HepG2 (cell line): ENCODE measurements around the gene CYTH2. TPM values are rescaled to one million over a fixed set of nuclear protein-coding genes. Genes with fewer than 3 reads are reported as not detected.
A peak's percentile ranks its signal among the peaks of the same experiment; 100 is the strongest.

Experiments used
- DPF2 ChIP-seq: sonication (generic); formaldehyde crosslinking; IDR thresholded peaks from 2 replicates; pipeline ENCODE4 v1.4.0; 2020; ENCODE audit warnings: mild to moderate bottlenecking, low read depth, missing genetic modification reagents, borderline replicate concordance
- GFI1 ChIP-seq: sonication (generic); formaldehyde crosslinking; IDR thresholded peaks from 2 replicates; pipeline ENCODE4 v1.5.0; 2020; ENCODE audit warnings: missing genetic modification reagents, mild to moderate bottlenecking, borderline replicate concordance
- GTF3A ChIP-seq: sonication (generic); formaldehyde crosslinking; conservative IDR thresholded peaks from 2 replicates; pipeline ENCODE4 v1.4.0; 2020; ENCODE audit warnings: mild to moderate bottlenecking, missing genetic modification reagents
- KDM1A ChIP-seq: IDR thresholded peaks from 2 replicates; pipeline ENCODE4 v1.6.1; 2016; ENCODE audit warnings: missing compliant biosample characterization
- NKX3-1 ChIP-seq: sonication (generic); formaldehyde crosslinking; IDR thresholded peaks from 2 replicates; pipeline ENCODE4 v1.5.0; 2020; ENCODE audit warnings: missing genetic modification reagents
- RFX5 ChIP-seq: IDR thresholded peaks from 2 replicates; pipeline ENCODE4 v1.6.1; 2011; ENCODE audit warnings: low read depth, low read length, improper control_type of control experiment
- RNF2 ChIP-seq: fragments of 450-650 bp; conservative IDR thresholded peaks from 2 replicates; pipeline ENCODE4 v1.6.1; 2016; ENCODE audit warnings: low read depth
- TAF15 ChIP-seq: fragments of 200-400 bp; formaldehyde crosslinking; IDR thresholded peaks from one replicate; pipeline ENCODE4 v1.6.1; 2018; ENCODE audit warnings: mild to moderate bottlenecking, low read depth, low read length; ENCODE audit not compliant: poor library complexity, severe bottlenecking
- WIZ ChIP-seq: sonication (generic); formaldehyde crosslinking; IDR thresholded peaks from 2 replicates; pipeline ENCODE4 v1.5.1; 2020; ENCODE audit warnings: mild to moderate bottlenecking, missing genetic modification reagents
- ZBTB3 ChIP-seq: sonication (generic); formaldehyde crosslinking; IDR thresholded peaks from 2 replicates; pipeline ENCODE4 v1.4.0; 2020; ENCODE audit warnings: low read depth, mild to moderate bottlenecking, moderate library complexity, missing genetic modification reagents, borderline replicate concordance
- ZNF143 ChIP-seq: sonication (generic); formaldehyde crosslinking; IDR thresholded peaks from 2 replicates; pipeline ENCODE4 v1.4.0; 2020; ENCODE audit warnings: missing genetic modification reagents
- ZNF263 ChIP-seq: sonication (generic); formaldehyde crosslinking; IDR thresholded peaks from 2 replicates; pipeline ENCODE4 v1.4.0; 2020; ENCODE audit warnings: missing genetic modification reagents
- ZNF367 ChIP-seq: sonication (generic); formaldehyde crosslinking; IDR thresholded peaks from 2 replicates; pipeline ENCODE4 v1.4.0; 2020; ENCODE audit warnings: missing genetic modification reagents, borderline replicate concordance
- ZNF432 ChIP-seq: sonication (generic); formaldehyde crosslinking; IDR thresholded peaks from 2 replicates; pipeline ENCODE4 v1.5.0; 2020; ENCODE audit warnings: missing genetic modification reagents, mild to moderate bottlenecking, borderline replicate concordance
- ZNF782 ChIP-seq: sonication (generic); formaldehyde crosslinking; IDR thresholded peaks from 2 replicates; pipeline ENCODE4 v1.4.0; 2020; ENCODE audit warnings: missing genetic modification reagents, mild to moderate bottlenecking, borderline replicate concordance
- ZNF83 ChIP-seq: sonication (generic); formaldehyde crosslinking; IDR thresholded peaks from 2 replicates; pipeline ENCODE4 v1.4.0; 2020; ENCODE audit warnings: missing genetic modification reagents, mild to moderate bottlenecking, borderline replicate concordance
- polyA plus RNA-seq, 8 experiments: library from polyadenylated mRNA; depleted of rRNA in 3 of 8; stranded (reverse) in 7 of 8; unstranded in 1 of 8; fragments of >200 nt; fragmentation: Illumina TruSeq in 4 of 8; extraction: Trizol in 4 of 8; gene quantifications; 2 replicates each; pipeline versions ENCODE4 v1.2.1 to v1.2.3, GENCODE V29; 2011 to 2016; ENCODE audit warnings: low read depth in 4 of 8, missing spikeins in 1 of 8, mixed read lengths in 1 of 8; ENCODE audit not compliant: insufficient read depth in 1 of 8
- total RNA-seq, 5 experiments: library from RNA; depleted of rRNA; stranded (reverse); fragments of >200 nt; fragmentation: Illumina TruSeq; extraction: Trizol; gene quantifications; 2 replicates each; pipeline ENCODE4 v1.2.3, GENCODE V29; 2016; ENCODE audit warnings: low read depth in 1 of 5
- TF ChIP-seq, protein P1 (sequence below), 2 experiments: sonication (generic) in 1 of 2; formaldehyde crosslinking in 1 of 2; IDR thresholded peaks; 2 replicates each; pipeline versions ENCODE4 v1.6.1 to v1.9.0; 2014 to 2022; ENCODE audit warnings: antibody characterized with exemption in 1 of 2, borderline replicate concordance in 1 of 2, inconsistent platforms in 1 of 2, low read depth in 1 of 2, missing genetic modification reagents in 1 of 2
- TF ChIP-seq, protein P2 (sequence below): sonication (generic); formaldehyde crosslinking; IDR thresholded peaks from 2 replicates; pipeline ENCODE4 v1.5.0; 2020; ENCODE audit warnings: mild to moderate bottlenecking, missing genetic modification reagents

Gene CYTH2
- total and polyA plus RNA-seq, 2 of the 13 experiments (the other 11 are each of a cell fraction or from before 2014, with no cell fraction given) = 16.5 to 39.3 TPM

DNA sequence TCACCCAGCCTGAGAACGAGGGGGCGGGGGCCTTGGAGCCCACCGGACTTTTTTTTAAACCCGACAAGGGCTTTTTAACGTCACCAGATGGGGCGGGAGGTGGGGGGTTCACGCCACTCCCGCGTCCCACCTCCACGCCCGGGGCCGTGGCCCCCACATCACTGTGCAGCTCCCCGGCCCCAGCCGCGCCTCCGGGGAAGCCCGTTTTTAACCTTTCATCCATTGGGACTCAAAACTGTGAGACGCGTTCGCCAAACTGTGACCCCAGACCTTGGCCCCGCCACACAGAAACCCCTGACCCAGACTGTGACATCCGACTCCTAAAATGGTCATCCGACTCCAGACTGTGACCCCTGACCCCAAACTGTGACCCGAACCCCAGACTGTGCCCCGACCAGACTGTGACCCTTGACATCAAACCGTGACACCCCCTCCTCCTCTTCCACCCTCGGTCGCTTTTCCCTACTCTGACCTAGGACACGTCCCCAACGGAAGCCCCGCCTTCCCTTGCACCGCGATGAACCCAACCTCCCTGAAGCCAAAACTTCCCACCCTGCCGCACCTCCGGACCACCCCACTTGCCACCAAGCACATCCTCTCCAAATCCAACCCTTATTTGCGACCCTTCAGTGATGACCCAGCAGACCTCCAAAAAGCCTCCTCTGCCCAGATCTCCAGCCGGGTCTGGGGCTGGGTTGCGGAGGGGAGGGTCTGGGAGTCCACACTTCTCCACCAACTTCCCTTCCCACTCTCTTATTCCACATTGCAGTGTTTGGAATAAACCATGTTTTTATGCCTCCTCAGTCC is 24.8 kb upstream of the CYTH2 start (continued):
- TF ChIP-seq, protein P1, sequence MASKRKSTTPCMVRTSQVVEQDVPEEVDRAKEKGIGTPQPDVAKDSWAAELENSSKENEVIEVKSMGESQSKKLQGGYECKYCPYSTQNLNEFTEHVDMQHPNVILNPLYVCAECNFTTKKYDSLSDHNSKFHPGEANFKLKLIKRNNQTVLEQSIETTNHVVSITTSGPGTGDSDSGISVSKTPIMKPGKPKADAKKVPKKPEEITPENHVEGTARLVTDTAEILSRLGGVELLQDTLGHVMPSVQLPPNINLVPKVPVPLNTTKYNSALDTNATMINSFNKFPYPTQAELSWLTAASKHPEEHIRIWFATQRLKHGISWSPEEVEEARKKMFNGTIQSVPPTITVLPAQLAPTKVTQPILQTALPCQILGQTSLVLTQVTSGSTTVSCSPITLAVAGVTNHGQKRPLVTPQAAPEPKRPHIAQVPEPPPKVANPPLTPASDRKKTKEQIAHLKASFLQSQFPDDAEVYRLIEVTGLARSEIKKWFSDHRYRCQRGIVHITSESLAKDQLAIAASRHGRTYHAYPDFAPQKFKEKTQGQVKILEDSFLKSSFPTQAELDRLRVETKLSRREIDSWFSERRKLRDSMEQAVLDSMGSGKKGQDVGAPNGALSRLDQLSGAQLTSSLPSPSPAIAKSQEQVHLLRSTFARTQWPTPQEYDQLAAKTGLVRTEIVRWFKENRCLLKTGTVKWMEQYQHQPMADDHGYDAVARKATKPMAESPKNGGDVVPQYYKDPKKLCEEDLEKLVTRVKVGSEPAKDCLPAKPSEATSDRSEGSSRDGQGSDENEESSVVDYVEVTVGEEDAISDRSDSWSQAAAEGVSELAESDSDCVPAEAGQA (IDR thresholded peaks at IDR 0.05; ENCODE audit: low read depth) = no peak
- TF ChIP-seq, protein P1 (CRISPR knock-in tag; IDR thresholded peaks at IDR 0.05; ENCODE audit: borderline replicate concordance) = no peak
- TF ChIP-seq, protein P2, sequence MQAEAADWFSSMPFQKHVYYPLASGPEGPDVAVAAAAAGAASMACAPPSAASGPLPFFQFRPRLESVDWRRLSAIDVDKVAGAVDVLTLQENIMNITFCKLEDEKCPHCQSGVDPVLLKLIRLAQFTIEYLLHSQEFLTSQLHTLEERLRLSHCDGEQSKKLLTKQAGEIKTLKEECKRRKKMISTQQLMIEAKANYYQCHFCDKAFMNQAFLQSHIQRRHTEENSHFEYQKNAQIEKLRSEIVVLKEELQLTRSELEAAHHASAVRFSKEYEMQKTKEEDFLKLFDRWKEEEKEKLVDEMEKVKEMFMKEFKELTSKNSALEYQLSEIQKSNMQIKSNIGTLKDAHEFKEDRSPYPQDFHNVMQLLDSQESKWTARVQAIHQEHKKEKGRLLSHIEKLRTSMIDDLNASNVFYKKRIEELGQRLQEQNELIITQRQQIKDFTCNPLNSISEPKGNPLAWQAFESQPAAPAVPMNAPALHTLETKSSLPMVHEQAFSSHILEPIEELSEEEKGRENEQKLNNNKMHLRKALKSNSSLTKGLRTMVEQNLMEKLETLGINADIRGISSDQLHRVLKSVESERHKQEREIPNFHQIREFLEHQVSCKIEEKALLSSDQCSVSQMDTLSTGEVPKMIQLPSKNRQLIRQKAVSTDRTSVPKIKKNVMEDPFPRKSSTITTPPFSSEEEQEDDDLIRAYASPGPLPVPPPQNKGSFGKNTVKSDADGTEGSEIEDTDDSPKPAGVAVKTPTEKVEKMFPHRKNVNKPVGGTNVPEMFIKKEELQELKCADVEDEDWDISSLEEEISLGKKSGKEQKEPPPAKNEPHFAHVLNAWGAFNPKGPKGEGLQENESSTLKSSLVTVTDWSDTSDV (CRISPR knock-in tag) = no peak
- TF ChIP-seq DPF2 (CRISPR knock-in tag) (no peak), KDM1A (CRISPR knock-in tag) (no peak), ZNF432 (no peak), RFX5 (no peak), ZNF83 (CRISPR knock-in tag) (no peak), ZNF367 (CRISPR knock-in tag) (no peak), GTF3A (CRISPR knock-in tag) (no peak), ZBTB3 (CRISPR knock-in tag) (peak; percentile 12; the same call in 1 of the 2 replicates), NKX3-1 (CRISPR knock-in tag) (no peak), ZNF782 (CRISPR knock-in tag) (no peak), WIZ (CRISPR knock-in tag) (no peak), GFI1 (CRISPR knock-in tag) (no peak), TAF15 (no peak), ZNF263 (no peak), RNF2 (no peak), ZNF143 (CRISPR knock-in tag) (no peak)
